Suppressor macrophage treated with lipopolysaccharide for 1 hour (primary cell): ENCODE data around the gene SPATA31D1.
"Not testable (repeated sequence)": the region's sequence is repeated elsewhere in the genome, so short reads cannot be mapped to it uniquely, and the experiment has no call there.

ENCODE experiments used
- DNase-seq, 3 donors: peaks; one replicate each; pipeline ENCODE4 v3.0.0-alpha.2; 2020 to 2022

SPATA31D1 gene

DNA sequence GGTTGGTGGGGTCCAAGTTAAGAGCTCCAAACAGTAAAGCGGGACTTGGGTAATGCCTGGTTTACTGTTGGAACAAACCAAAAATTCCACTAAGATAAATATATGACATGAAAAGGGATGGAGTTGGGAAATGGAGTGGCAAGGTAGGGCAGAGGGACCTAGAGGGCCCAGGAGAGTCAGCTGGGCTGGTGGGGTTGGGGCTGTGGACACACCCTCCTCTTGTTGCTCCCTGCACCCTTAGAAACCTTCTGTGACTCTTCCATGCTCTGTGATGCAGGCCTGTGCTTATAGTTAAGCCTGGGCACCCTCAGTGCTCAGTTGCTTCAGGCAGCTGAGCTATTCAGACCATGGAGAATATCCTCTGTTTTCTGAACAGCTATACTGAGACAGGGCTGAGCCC, at the start of gene SPATA31D1:
Gene SPATA31D1 (plus strand): TSS at position 301 of the 400 bp plus-strand sequence. CDS start 47 bp downstream, at position 348.
- DNase-seq: not testable (repeated sequence)

- DNase-seq: not testable (repeated sequence)
These were observed 45.2 kb upstream of the SPATA31D1 start, which contains the start of gene SPATA31D3 for GRCh38 chr9:81943393-81943792. SPATA31D3 (plus strand) TSS chr9:81943500; CDS start chr9:81943586, 86 bp downstream.

- DNase-seq: not testable (repeated sequence)
These were observed 39.9 kb upstream of the SPATA31D1 start for GRCh38 chr9:81948650-81949049.

- DNase-seq: no peak
These were observed 35.5 kb upstream of the SPATA31D1 start for GRCh38 chr9:81953096-81953495.

DNA sequence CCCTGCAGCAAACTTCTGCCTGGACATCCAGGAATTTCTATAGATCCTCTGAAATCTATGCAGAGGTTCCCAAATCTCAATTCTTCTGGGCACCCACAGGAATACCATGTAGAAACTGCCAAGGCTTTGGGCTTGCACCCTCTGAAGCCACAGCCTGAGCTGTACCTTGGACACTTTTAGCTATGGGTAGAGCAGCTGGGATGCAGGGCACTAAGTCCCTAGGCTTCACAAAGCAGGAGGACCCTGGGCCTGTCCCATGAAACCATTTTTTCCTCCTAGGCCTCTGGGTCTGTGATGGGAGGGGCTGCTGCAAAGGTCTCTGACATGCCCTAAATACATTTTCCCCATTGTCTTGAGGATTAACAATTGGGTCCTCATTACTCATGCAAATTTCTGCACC, 32.9 kb upstream of the SPATA31D1 start:
- DNase-seq: no peak

- DNase-seq: no peak
These were observed 24.1 kb upstream of the SPATA31D1 start for GRCh38 chr9:81964218-81965171.

DNA sequence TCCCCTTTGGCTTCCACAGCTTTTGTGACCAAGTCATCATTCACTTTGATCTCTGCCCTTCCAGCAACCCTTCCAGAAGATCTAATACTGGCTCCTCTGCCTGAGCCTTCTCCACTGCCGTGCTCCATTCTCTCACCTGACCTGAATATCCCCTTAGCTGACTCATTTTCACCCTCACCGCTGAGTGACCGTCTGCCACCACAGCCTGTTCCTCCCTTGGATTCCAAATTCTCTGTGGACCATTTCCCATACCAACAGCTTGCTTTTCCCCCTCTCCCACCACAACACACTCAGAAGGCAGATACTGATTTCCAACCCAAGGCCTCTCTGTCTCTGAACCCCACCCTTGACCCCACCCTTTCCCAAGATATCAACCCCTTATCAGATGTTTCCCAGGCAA, 20.5 kb upstream of the SPATA31D1 start:
- DNase-seq: no peak

DNA sequence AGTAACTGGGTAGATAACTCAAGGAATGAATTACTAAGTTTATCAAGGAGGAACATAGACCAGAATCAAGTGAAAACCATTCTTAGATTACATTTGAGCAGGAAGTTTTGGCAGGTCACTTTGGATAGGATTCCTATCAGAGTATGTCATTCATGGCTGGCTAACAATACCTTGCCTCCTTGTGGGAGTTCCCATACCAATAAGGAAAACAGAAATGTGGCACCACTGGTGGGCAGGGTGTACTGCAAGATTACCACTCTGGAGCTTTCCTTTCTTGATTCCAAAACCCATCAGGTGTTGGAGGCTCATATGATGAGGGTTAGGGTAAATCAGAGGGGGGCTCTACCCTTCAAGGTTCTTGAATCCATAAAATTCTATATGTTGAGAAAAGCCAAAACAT, 18.6 kb upstream of the SPATA31D1 start:
- DNase-seq: no peak

DNA sequence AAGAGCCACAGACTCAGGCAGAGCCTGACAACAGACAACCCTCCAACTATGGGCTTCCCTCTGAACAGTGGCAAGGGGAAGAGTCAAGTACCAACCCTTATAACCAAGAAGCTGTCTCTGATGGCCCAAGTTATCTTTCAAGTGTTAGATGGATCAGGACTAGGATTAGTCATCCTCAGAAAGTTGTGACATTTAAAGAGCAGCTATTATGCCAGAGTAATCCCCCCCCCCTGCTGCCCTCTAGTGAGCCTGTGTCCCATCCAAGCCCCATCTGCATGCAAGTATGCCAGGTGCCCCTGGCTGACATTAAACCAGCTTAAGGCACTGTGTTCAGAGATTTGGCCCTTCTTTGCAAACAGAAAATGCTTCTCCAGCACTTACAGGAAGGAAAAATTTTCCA, 16.8 kb upstream of the SPATA31D1 start:
- DNase-seq: no peak

DNA sequence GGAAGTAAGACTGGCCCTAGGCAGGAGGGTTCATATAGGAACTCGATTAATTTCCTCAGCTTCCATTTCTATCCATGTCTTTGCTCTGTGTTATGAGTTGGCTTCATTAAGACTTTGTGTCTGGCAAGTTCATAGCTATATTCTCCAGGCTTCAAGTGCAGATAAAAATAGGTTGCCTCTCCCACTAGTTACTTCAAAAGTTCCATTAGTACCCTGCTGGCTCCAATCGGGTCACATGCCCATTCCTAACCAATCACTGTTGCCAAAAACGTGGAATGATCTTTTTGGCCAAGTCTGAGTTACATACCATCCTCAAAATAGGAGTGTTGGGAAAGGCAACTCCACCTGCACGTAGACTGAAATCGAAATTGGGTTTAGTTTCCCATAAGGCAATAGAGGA, 13.8 kb upstream of the SPATA31D1 start:
- DNase-seq: no peak

- DNase-seq: no peak
These were observed 12.2 kb upstream of the SPATA31D1 start for GRCh38 chr9:81976351-81976750.

DNA sequence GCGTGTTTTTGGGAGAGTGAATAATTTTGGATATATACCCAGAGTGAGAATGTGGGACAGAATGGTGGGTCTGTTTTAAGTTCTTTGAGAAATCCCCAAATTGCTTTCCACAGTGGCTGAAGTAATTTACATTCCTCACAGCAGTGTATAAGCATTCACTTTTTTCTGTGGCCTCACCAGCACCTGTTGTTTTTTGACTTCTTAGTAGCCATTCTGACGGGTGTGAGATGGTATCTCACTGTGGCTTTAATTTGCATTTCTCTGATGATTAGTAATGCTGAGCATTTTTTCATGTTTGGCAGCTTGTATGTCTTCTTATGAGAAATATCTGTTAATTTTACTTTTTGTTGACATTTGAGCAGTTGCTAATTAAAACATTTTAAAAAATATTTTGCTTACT, 9.4 kb upstream of the SPATA31D1 start:
- DNase-seq: no peak

DNA sequence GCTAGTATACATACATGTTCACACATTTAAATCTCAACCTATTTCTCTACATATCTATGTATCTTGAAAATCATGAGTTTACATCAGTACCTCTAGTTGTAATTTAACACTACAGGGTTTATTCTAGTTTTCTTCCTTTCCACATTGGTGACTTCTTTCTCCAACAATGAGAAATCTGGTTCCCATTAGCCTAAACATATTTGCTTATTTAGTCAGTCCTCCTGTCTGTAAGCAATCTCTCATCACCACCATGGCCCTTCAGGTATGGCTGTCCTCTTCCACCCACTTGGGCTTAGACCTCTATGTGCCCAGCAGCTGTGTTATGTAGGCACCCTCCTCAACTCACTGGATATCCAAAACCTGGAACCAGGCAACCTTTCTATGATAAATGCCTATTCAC, 8.0 kb upstream of the SPATA31D1 start:
- DNase-seq: no peak

DNA sequence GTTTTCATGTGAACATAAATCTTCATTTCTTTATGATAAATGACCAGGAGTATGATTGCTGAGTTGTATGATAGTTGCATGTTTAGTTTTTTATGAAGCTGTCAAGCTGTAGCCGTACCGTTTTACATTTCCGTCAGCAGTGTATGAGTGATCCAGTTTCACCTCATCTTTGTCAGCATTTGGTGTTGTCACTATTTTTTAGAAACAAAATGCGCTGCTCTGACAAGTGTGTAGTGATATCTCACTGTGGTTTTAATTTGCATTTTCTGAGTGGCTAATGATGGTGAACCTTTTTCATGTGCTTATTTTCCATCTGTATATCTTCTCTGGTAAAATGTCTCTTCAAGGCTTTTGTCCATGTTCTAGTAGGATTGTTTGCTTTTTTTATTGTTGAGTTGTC, 6.7 kb upstream of the SPATA31D1 start:
- DNase-seq: no peak

- no peak for DNase-seq
These were observed 3.6 kb upstream of the SPATA31D1 start for GRCh38 chr9:81984928-81985327.

DNA sequence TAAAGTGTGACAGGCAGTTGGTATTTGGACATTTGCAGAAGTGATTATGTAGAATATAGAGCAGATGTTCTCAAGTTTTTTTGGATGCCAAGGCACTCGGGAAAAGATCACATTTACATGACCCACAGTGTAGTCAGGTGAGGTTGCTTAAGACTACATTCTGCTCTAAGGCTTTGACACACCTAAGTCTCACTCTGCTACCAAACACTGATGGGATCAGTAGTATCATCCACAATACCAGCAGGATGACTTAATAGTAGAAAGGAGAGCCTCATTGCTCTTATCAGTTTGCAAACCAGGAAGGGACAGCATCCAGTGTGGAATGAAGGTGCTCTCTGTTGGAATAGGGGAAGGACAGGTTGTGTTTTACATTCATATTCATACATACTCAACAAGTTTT, 2.5 kb upstream of the SPATA31D1 start:
- no peak for DNase-seq

DNA sequence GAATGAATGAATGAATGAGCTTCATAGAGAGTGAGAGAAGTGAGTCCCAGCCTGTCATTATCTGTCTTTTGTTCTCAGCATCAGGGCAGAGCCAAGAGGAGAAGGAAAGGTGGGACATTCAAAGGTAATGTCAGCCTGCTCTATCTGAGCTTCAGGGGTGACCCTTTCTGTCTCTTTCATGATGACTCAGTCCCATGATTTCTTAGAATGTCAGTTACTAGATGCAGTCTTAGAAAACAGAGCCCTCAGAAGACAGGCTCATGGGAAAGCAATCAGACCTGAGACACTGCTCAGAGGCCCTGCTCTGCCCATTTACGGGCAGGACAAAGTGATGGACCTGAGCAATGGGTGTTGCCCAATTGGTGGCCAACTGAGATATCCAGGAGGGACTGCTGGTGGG, 1.1 kb downstream of the SPATA31D1 start:
- DNase-seq: no peak

GRCh38 chr9:81993656-81994055, 5.1 kb downstream of the SPATA31D1 start:
- DNase-seq: no peak

DNA sequence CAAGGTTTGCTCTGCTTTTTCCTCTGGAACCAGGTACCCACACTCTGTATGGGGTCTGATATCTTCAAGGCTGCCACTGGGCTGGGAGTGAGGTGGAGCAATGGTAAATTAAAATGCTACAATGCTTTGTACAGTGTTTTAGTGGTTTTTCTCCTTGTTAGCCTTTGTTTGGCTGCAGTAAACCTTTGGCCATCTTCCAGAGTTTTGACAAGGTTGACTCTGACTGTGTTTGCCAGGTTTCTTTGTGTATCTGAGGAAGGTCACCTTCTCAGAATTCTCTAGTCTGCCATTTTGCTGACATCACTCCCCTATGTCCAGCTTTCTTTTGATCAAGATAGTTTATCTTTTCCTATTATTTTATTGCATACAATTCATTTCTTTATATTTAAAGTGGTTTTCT, 11.2 kb downstream of the SPATA31D1 start:
- no peak for DNase-seq

- DNase-seq: no peak
These were observed 22.1 kb downstream of the SPATA31D1 start for GRCh38 chr9:82010711-82011110.

DNA sequence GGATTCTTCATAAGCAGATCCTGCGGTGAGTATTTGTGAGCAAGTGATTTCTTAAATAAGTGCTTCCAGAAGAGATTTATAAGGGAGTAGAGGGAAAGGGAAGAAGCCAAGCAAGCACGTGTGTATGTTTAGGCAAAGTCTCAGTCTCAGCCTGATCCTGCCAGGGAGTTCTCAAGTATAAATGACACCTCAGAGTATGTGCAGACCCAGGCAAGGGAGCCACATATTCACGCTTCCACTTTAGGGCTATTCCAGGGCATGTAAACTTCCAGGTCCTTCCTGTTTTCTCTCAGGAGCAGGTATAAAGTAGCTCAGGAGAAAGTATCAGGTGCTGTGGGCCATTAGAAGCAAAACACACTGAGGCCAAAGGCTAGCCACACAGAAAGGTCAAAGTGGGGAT, 22.6 kb downstream of the SPATA31D1 start:
- DNase-seq: no peak

DNA sequence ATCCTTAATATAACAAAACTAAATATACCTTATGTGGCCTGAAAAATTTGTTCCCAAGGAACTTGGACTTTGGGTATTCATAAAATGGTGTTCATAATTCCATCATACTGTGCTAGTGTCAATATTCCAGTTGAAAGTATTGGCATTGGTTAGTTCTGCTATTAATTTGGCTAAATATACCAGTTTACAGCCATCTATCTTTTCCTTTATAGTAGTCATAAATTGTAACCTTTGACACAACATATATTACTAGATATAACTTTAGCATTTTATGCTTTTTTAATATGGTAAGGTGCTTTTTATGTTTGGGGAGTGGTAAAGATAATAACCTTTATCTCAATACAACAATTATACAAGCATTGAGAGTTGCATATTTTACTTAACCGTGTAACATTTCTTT, 23.7 kb downstream of the SPATA31D1 start:
- DNase-seq: no peak

- DNase-seq: no peak
These were observed 31.8 kb downstream of the SPATA31D1 start for GRCh38 chr9:82020331-82020730.

DNA sequence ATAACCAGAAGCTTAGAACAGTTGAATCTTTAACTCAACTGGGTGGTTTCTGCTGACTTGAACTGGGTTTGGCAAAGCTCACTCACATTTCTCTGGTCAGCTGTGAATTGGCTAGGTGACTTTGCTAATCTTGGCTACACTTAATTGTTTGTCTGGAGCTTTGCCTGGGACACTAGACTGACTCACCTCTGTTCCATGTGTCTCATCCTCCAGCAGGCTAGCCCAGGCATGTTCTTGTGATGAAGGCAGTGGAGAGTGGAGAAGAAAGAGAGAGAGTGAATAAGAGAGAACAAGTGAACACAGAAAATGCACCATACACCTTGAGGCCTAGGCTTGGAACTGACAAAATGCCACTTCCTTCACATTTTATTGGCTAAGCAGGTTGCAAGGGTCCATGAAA, 32.6 kb downstream of the SPATA31D1 start:
- DNase-seq: no peak

GRCh38 chr9:82022121-82022520, 33.5 kb downstream of the SPATA31D1 start:
- DNase-seq: no peak
